GM23338 (cell line): ENCODE data around the gene HECTD2. TPM values are rescaled to one million over a fixed set of nuclear protein-coding genes. Genes with fewer than 3 reads are reported as not detected.

ENCODE experiments used
- ATAC-seq: fragments of 200-7000 bp; cut with Tn5 transposase; 3 replicates; pipeline ENCODE4 v1.9.1; 2020
- DNase-seq: peaks from one replicate; pipeline ENCODE4 v3.0.0-alpha.2; 2015; ENCODE audit warnings: low spot score
- H2AFZ ChIP-seq: fragments of 200-600 bp; sonication (generic); 2 replicates; pipeline ENCODE4 v1.8.0; 2016; ENCODE audit warnings: antibody characterized with exemption, mild to moderate bottlenecking, moderate library complexity
- H3F3A ChIP-seq: fragments of 200-600 bp; sonication (generic); replicated peaks from 2 replicates; pipeline ENCODE4 v1.8.0; 2017; ENCODE audit warnings: antibody characterized with exemption, mixed run types, low read depth
- H3K27ac ChIP-seq: fragments of 200-600 bp; sonication (generic); 2 replicates; pipeline ENCODE4 v1.6.1; 2016; ENCODE audit warnings: low read depth
- H3K27me3 ChIP-seq: fragments of 200-600 bp; sonication (generic); 2 replicates; pipeline ENCODE4 v1.8.0; 2016; ENCODE audit warnings: mild to moderate bottlenecking, mixed run types, moderate library complexity; ENCODE audit not compliant: insufficient read depth
- H3K36me3 ChIP-seq: fragments of 200-600 bp; sonication (generic); 2 replicates; pipeline ENCODE4 v1.8.0; 2016; ENCODE audit warnings: mild to moderate bottlenecking; ENCODE audit not compliant: insufficient read depth
- H3K4me1 ChIP-seq: fragments of 200-600 bp; sonication (generic); 2 replicates; pipeline ENCODE4 v1.8.0; 2016; ENCODE audit warnings: mild to moderate bottlenecking, moderate library complexity; ENCODE audit not compliant: insufficient read depth
- H3K4me2 ChIP-seq: fragments of 200-600 bp; sonication (generic); 2 replicates; pipeline ENCODE4 v1.7.1; 2017; ENCODE audit warnings: mixed run types
- H3K4me3 ChIP-seq: fragments of 200-600 bp; sonication (generic); 2 replicates; pipeline ENCODE4 v1.6.1; 2016; ENCODE audit warnings: mixed run types
- H3K79me2 ChIP-seq: fragments of 200-600 bp; sonication (generic); replicated peaks from 2 replicates; pipeline ENCODE4 v1.8.0; 2017; ENCODE audit warnings: mild to moderate bottlenecking; ENCODE audit not compliant: insufficient read depth
- H3K9me2 ChIP-seq: fragments of 200-600 bp; sonication (generic); 2 replicates; pipeline ENCODE4 v1.8.0; 2017; ENCODE audit not compliant: insufficient read depth
- H4K20me1 ChIP-seq: fragments of 200-600 bp; sonication (generic); replicated peaks from 2 replicates; pipeline ENCODE4 v1.8.0; 2017; ENCODE audit warnings: mild to moderate bottlenecking; ENCODE audit not compliant: insufficient read depth
- H3K27ac Mint-ChIP-seq: 2 replicates; pipeline ENCODE4 v1.8.0; 2020; ENCODE audit warnings: inconsistent platforms, mild to moderate bottlenecking, moderate library complexity, mixed read lengths
- H3K27me3 Mint-ChIP-seq: 3 replicates; pipeline ENCODE4 v1.8.0; 2022; ENCODE audit warnings: low read depth, mild to moderate bottlenecking, moderate library complexity, mixed read lengths, inconsistent platforms; ENCODE audit not compliant: insufficient read depth, poor library complexity
- H3K36me3 Mint-ChIP-seq: 3 replicates; pipeline ENCODE4 v1.8.0; 2021; ENCODE audit warnings: low read depth, mild to moderate bottlenecking, inconsistent platforms, moderate library complexity, mixed read lengths
- H3K4me1 Mint-ChIP-seq: 3 replicates; pipeline ENCODE4 v1.8.0; 2020; ENCODE audit warnings: mild to moderate bottlenecking, inconsistent platforms, mixed read lengths
- H3K4me3 Mint-ChIP-seq: 3 replicates; pipeline ENCODE4 v1.8.0; 2021; ENCODE audit warnings: moderate library complexity, mild to moderate bottlenecking, inconsistent platforms, mixed read lengths
- H3K9me3 Mint-ChIP-seq: 3 replicates; pipeline ENCODE4 v1.8.0; 2020; ENCODE audit warnings: moderate library complexity, mild to moderate bottlenecking, inconsistent platforms, mixed read lengths
- EZH2phosphoT487 ChIP-seq: fragments of 200-600 bp; sonication (generic); IDR thresholded peaks from one replicate; pipeline ENCODE4 v1.8.1; 2018; ENCODE audit warnings: antibody characterized with exemption; ENCODE audit not compliant: unreplicated experiment
- JUNB ChIP-seq: IDR thresholded peaks from one replicate; pipeline ENCODE4 v1.6.1; 2016; ENCODE audit warnings: antibody characterized with exemption; ENCODE audit not compliant: unreplicated experiment
- NANOG ChIP-seq: IDR thresholded peaks from 2 replicates; pipeline ENCODE4 v1.6.1; 2016; ENCODE audit warnings: antibody characterized with exemption, borderline replicate concordance
- STAT1 ChIP-seq: IDR thresholded peaks from one replicate; pipeline ENCODE4 v1.6.1; 2016; ENCODE audit warnings: antibody characterized with exemption; ENCODE audit not compliant: unreplicated experiment
- polyA plus RNA-seq: library from polyadenylated mRNA; unstranded; fragments of >200 nt; fragmentation: Nextera tagmentation; extraction: Ambion mirVana; gene quantifications from 2 replicates; pipeline ENCODE4 v1.2.1, GENCODE V29; 2016
- total RNA-seq: library from RNA; depleted of rRNA; stranded (reverse); fragments of >200 nt; shearing (Covaris generic); gene quantifications from 2 replicates; pipeline ENCODE4 v1.2.3, GENCODE V29; 2014
- TF ChIP-seq, protein P1 (sequence below): fragments of 250-450 bp; sonication (Bioruptor Pico); IDR thresholded peaks from 2 replicates; pipeline ENCODE4 v1.5.0; 2020; ENCODE audit warnings: mild to moderate bottlenecking, moderate library complexity
- TF ChIP-seq, protein P2 (sequence below), 2 experiments: fragments of 200-600 bp in 1 of 2; sonication (generic) in 1 of 2; conservative IDR thresholded peaks; 2 replicates each; pipeline versions ENCODE4 v1.5.1 to v1.6.1; 2016 to 2017; ENCODE audit warnings: antibody characterized with exemption in 2 of 2, low read depth in 2 of 2, mild to moderate bottlenecking in 2 of 2, moderate library complexity in 1 of 2

The HECTD2 gene
- total and polyA plus RNA-seq, 2 experiments from 2014 or later = 8.5 to 14.4 TPM

DNA sequence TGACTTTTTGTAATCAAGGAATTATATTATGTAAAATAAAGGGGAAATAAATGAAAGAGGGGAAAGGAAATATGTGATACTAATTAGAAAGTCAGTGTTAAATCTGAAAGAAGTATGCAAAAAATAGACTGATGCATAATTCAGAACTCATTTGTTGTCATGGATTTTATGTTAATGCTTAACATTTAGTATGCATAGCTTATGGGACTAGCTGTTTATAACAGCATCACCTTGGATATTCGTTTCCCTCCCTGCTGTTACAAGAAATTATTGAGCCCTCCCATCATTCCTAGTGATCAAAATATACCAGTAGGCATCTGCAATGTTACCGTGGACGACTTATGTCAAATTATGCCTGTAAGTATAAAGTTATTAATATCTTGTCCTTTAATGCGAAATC lies 85.9 kb downstream of the HECTD2 start (continued):
- TF ChIP-seq, protein P1, sequence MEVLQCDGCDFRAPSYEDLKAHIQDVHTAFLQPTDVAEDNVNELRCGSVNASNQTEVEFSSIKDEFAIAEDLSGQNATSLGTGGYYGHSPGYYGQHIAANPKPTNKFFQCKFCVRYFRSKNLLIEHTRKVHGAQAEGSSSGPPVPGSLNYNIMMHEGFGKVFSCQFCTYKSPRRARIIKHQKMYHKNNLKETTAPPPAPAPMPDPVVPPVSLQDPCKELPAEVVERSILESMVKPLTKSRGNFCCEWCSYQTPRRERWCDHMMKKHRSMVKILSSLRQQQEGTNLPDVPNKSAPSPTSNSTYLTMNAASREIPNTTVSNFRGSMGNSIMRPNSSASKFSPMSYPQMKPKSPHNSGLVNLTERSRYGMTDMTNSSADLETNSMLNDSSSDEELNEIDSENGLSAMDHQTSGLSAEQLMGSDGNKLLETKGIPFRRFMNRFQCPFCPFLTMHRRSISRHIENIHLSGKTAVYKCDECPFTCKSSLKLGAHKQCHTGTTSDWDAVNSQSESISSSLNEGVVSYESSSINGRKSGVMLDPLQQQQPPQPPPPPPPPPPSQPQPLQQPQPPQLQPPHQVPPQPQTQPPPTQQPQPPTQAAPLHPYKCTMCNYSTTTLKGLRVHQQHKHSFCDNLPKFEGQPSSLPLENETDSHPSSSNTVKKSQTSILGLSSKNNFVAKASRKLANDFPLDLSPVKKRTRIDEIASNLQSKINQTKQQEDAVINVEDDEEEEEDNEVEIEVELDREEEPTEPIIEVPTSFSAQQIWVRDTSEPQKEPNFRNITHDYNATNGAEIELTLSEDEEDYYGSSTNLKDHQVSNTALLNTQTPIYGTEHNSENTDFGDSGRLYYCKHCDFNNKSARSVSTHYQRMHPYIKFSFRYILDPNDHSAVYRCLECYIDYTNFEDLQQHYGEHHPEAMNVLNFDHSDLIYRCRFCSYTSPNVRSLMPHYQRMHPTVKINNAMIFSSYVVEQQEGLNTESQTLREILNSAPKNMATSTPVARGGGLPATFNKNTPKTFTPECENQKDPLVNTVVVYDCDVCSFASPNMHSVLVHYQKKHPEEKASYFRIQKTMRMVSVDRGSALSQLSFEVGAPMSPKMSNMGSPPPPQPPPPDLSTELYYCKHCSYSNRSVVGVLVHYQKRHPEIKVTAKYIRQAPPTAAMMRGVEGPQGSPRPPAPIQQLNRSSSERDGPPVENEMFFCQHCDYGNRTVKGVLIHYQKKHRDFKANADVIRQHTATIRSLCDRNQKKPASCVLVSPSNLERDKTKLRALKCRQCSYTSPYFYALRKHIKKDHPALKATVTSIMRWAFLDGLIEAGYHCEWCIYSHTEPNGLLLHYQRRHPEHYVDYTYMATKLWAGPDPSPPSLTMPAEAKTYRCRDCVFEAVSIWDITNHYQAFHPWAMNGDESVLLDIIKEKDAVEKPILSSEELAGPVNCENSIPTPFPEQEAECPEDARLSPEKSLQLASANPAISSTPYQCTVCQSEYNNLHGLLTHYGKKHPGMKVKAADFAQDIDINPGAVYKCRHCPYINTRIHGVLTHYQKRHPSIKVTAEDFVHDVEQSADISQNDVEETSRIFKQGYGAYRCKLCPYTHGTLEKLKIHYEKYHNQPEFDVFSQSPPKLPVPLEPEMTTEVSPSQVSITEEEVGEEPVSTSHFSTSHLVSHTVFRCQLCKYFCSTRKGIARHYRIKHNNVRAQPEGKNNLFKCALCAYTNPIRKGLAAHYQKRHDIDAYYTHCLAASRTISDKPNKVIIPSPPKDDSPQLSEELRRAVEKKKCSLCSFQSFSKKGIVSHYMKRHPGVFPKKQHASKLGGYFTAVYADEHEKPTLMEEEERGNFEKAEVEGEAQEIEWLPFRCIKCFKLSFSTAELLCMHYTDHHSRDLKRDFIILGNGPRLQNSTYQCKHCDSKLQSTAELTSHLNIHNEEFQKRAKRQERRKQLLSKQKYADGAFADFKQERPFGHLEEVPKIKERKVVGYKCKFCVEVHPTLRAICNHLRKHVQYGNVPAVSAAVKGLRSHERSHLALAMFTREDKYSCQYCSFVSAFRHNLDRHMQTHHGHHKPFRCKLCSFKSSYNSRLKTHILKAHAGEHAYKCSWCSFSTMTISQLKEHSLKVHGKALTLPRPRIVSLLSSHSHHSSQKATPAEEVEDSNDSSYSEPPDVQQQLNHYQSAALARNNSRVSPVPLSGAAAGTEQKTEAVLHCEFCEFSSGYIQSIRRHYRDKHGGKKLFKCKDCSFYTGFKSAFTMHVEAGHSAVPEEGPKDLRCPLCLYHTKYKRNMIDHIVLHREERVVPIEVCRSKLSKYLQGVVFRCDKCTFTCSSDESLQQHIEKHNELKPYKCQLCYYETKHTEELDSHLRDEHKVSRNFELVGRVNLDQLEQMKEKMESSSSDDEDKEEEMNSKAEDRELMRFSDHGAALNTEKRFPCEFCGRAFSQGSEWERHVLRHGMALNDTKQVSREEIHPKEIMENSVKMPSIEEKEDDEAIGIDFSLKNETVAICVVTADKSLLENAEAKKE (CRISPR knock-in tag) = no peak
- TF ChIP-seq JUNB (no peak), NANOG (no peak), STAT1 (no peak)
- TF ChIP-seq, protein P2, sequence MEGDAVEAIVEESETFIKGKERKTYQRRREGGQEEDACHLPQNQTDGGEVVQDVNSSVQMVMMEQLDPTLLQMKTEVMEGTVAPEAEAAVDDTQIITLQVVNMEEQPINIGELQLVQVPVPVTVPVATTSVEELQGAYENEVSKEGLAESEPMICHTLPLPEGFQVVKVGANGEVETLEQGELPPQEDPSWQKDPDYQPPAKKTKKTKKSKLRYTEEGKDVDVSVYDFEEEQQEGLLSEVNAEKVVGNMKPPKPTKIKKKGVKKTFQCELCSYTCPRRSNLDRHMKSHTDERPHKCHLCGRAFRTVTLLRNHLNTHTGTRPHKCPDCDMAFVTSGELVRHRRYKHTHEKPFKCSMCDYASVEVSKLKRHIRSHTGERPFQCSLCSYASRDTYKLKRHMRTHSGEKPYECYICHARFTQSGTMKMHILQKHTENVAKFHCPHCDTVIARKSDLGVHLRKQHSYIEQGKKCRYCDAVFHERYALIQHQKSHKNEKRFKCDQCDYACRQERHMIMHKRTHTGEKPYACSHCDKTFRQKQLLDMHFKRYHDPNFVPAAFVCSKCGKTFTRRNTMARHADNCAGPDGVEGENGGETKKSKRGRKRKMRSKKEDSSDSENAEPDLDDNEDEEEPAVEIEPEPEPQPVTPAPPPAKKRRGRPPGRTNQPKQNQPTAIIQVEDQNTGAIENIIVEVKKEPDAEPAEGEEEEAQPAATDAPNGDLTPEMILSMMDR (conservative IDR thresholded peaks at IDR 0.05; ENCODE audit: low read depth in 2 of 2) = no peak

DNA sequence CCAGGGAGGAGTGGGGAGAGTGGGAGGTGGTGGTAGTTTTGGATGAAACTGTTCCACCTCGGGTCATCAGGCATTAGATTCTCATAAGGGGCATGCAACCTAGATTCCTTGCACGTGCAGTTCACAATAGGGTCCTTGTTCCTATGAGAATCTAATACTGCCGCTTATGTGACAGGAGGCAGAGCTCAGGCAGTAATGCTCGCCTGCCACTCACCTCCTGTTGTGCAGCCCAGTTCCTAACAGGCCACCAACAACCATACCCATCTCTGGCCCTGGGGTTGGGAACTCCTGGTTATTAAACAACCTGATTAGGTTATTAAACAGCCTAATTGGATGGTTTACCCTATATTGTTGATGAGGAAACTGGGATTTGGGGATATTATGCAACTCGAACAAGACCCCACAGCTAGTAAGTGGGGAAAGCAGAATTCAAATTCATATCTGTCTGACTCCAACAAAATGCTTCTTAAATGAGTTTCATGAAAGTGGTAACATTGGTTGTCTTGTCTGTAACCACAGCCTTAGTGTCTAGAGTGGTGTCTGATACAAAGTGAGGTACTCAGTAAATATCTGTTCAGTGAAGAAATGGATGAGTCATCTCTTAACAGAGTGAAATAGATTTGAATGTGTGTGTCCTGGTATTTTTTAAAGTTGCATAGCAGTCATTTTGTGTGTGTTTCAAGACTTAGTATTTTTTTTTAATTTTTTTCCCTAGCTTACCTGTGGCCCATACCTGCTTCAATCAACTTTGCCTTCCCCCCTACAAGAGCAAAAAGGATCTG lies 101.6 kb downstream of the HECTD2 start:
- Mint-ChIP-seq H3K4me1 (no peaks in the 10 kb centered on the region), H3K4me3 (no peak overlapping the region), H3K36me3 (no peaks in the 10 kb centered on the region), H3K27ac (peak overlapping the region; percentile 39; the same call in 1 of the 2 replicates), H3K27me3 (no peaks in the 10 kb centered on the region), H3K9me3 (no peaks in the 10 kb centered on the region)
- H3K9me2 ChIP-seq = no peaks in the 10 kb centered on the region
- H3F3A ChIP-seq = no peaks in the 10 kb centered on the region
- H3K36me3 ChIP-seq = no peaks in the 10 kb centered on the region
- no peak overlapping the region for H2AFZ ChIP-seq
- ATAC-seq = no peak
- DNase-seq = no peak
- H3K4me3 ChIP-seq = no peak overlapping the region
- H3K27ac ChIP-seq = no peak overlapping the region
- H4K20me1 ChIP-seq = no peaks in the 10 kb centered on the region
- H3K79me2 ChIP-seq = no peaks in the 10 kb centered on the region
- no peaks in the 10 kb centered on the region for H3K4me1 ChIP-seq
- no peak overlapping the region for H3K4me2 ChIP-seq
- no peaks in the 10 kb centered on the region for H3K27me3 ChIP-seq
- TF ChIP-seq, protein P1 (CRISPR knock-in tag) = no peak
- no peak for TF ChIP-seq EZH2phosphoT487
